ENCODE measurements around the gene PHACTR4. TPM values are rescaled to one million over a fixed set of nuclear protein-coding genes. Genes with fewer than 3 reads are reported as not detected.

Gene PHACTR4
- total and polyA plus RNA-seq, 2 experiments from 2014 or later, result 35.4 to 47.1 TPM

GRCh38 chr1:28338897-28339296 is 30.6 kb upstream of the PHACTR4 start (continued):
- TF ChIP-seq REST (IDR thresholded peaks at IDR 0.05; ENCODE audit: unreplicated experiment) (no peak), POLR2AphosphoS5 (IDR thresholded peaks at IDR 0.05; ENCODE audit: low read depth) (no peak), CTCF (conservative IDR thresholded peaks at IDR 0.05; ENCODE audit: low read depth in 2 of 2) (no peak)

- 0 out of 3 replicates have a peak, but pooled peaks cover 7% of the 10 kb centered on the region for H3K36me3 Mint-ChIP-seq (ENCODE audit: low read depth)
These were observed 30.0 kb upstream of the PHACTR4 start for GRCh38 chr1:28339551-28339950.

More at GRCh38 chr1:28339551-28339950, 30.0 kb upstream of the PHACTR4 start:
- H3K27me3 ChIP-seq (ENCODE audit: insufficient read depth), result no peaks in the 10 kb centered on the region
- H3K79me2 ChIP-seq (replicated peaks; ENCODE audit: insufficient read depth), result no peaks in the 10 kb centered on the region
- ATAC-seq (no peak), DNase-seq (ENCODE audit: low spot score) (no peak)
- H3K9me2 ChIP-seq (ENCODE audit: insufficient read depth), result no peaks in the 10 kb centered on the region
- no peaks in the 10 kb centered on the region for H3F3A ChIP-seq (replicated peaks; ENCODE audit: low read depth)
- no peak overlapping the region for H3K4me2 ChIP-seq
- H3K27ac Mint-ChIP-seq, result no peak overlapping the region
- H3K9me3 Mint-ChIP-seq, result no peaks in the 10 kb centered on the region
- H3K27ac ChIP-seq (ENCODE audit: low read depth), result no peak overlapping the region
- H3K4me3 Mint-ChIP-seq, result no peak overlapping the region
- no peaks in the 10 kb centered on the region for H3K27me3 Mint-ChIP-seq (ENCODE audit: insufficient read depth, low read depth, poor library complexity)
- no peaks in the 10 kb centered on the region for H3K36me3 ChIP-seq (ENCODE audit: insufficient read depth)
- no peaks in the 10 kb centered on the region for H4K20me1 ChIP-seq (replicated peaks; ENCODE audit: insufficient read depth)
- no peak overlapping the region for H3K4me3 ChIP-seq
- H2AFZ ChIP-seq, result no peak overlapping the region
- no peak for TF ChIP-seq ZNF114 (CRISPR knock-in tag; IDR thresholded peaks at IDR 0.05)
- no peak for TF ChIP-seq STAT1 (IDR thresholded peaks at IDR 0.05; ENCODE audit: unreplicated experiment)
- no peak for TF ChIP-seq ETS1 (IDR thresholded peaks at IDR 0.05)
- no peak for TF ChIP-seq JUNB (IDR thresholded peaks at IDR 0.05; ENCODE audit: unreplicated experiment)
- TF ChIP-seq CREB1 (CRISPR knock-in tag; IDR thresholded peaks at IDR 0.05; ENCODE audit: low read depth), result no peak
- H3K4me1 ChIP-seq (ENCODE audit: insufficient read depth), result no peaks in the 10 kb centered on the region
- H3K4me1 Mint-ChIP-seq, result no peaks in the 10 kb centered on the region

Data from GM23338 (cell line).